ENCODE results near the gene PCNX2. TPM values are rescaled to one million over a fixed set of nuclear protein-coding genes. Genes with fewer than 3 reads are reported as not detected.

Gene PCNX2
- total and polyA plus RNA-seq, 2 experiments from 2014 or later = 42.9 to 88.3 TPM

DNA sequence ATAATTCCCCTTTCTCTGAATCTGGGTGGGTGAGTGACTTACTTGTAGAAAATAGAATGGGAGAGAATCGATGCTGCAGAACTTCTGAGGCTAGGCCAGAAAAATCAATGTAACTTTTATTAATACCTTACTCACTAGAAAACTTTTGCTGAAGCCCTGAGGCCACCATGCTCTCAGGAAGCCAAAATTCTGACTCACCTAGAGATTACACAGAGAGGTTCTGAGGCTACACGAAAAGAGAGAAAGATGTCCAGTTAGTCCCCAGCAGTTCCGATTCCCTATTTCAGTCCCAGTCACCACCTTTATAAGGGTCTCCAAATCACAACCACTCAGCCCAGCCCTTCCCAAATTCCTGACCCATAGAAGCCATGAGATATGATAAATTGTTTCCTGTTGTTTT is 210.0 kb downstream of the PCNX2 start:
- Histone ChIP-seq H3K79me2 (replicated peaks; ENCODE audit: insufficient read depth) (no peaks in the 10 kb centered on the region), H3K27ac (ENCODE audit: low read depth) (no peak overlapping the region), H2AFZ (no peak overlapping the region), H3K4me1 (ENCODE audit: insufficient read depth) (0 out of 2 replicates have a peak, but pooled peaks cover 8% of the 10 kb centered on the region), H3K9me2 (ENCODE audit: insufficient read depth) (no peaks in the 10 kb centered on the region), H3K36me3 (ENCODE audit: insufficient read depth) (peaks cover 26% of the 10 kb centered on the region), H3K27me3 (ENCODE audit: insufficient read depth) (no peaks in the 10 kb centered on the region), H3K4me2 (no peak overlapping the region), H4K20me1 (replicated peaks; ENCODE audit: insufficient read depth) (no peaks in the 10 kb centered on the region), H3K4me3 (no peak overlapping the region), H3F3A (replicated peaks; ENCODE audit: low read depth) (no peaks in the 10 kb centered on the region)
- no peak overlapping the region for H3K4me3 Mint-ChIP-seq
- H3K27ac Mint-ChIP-seq = no peak overlapping the region
- no peak for DNase-seq (ENCODE audit: low spot score)
- peaks cover 20% of the 10 kb centered on the region for H3K4me1 Mint-ChIP-seq
- H3K9me3 Mint-ChIP-seq = no peaks in the 10 kb centered on the region; the same call in 2 of the 3 replicates
- peaks cover 47% of the 10 kb centered on the region for H3K36me3 Mint-ChIP-seq (ENCODE audit: low read depth)
- ATAC-seq = no peak
- H3K27me3 Mint-ChIP-seq (ENCODE audit: insufficient read depth, low read depth, poor library complexity) = peaks cover 2% of the 10 kb centered on the region
- TF ChIP-seq NANOG (IDR thresholded peaks at IDR 0.05; ENCODE audit: borderline replicate concordance) = no peak
- no peak for TF ChIP-seq JUNB (IDR thresholded peaks at IDR 0.05; ENCODE audit: unreplicated experiment)
- TF ChIP-seq EZH2 (IDR thresholded peaks at IDR 0.05; ENCODE audit: low read depth, unreplicated experiment) = no peak
- TF ChIP-seq POLR2AphosphoS5 (IDR thresholded peaks at IDR 0.05; ENCODE audit: low read depth) = no peak
- no peak for TF ChIP-seq EZH2phosphoT487 (IDR thresholded peaks at IDR 0.05; ENCODE audit: unreplicated experiment)
- no peak for TF ChIP-seq ZNF331 (CRISPR knock-in tag; IDR thresholded peaks at IDR 0.05; ENCODE audit: low read depth)
- TF ChIP-seq, protein P1, sequence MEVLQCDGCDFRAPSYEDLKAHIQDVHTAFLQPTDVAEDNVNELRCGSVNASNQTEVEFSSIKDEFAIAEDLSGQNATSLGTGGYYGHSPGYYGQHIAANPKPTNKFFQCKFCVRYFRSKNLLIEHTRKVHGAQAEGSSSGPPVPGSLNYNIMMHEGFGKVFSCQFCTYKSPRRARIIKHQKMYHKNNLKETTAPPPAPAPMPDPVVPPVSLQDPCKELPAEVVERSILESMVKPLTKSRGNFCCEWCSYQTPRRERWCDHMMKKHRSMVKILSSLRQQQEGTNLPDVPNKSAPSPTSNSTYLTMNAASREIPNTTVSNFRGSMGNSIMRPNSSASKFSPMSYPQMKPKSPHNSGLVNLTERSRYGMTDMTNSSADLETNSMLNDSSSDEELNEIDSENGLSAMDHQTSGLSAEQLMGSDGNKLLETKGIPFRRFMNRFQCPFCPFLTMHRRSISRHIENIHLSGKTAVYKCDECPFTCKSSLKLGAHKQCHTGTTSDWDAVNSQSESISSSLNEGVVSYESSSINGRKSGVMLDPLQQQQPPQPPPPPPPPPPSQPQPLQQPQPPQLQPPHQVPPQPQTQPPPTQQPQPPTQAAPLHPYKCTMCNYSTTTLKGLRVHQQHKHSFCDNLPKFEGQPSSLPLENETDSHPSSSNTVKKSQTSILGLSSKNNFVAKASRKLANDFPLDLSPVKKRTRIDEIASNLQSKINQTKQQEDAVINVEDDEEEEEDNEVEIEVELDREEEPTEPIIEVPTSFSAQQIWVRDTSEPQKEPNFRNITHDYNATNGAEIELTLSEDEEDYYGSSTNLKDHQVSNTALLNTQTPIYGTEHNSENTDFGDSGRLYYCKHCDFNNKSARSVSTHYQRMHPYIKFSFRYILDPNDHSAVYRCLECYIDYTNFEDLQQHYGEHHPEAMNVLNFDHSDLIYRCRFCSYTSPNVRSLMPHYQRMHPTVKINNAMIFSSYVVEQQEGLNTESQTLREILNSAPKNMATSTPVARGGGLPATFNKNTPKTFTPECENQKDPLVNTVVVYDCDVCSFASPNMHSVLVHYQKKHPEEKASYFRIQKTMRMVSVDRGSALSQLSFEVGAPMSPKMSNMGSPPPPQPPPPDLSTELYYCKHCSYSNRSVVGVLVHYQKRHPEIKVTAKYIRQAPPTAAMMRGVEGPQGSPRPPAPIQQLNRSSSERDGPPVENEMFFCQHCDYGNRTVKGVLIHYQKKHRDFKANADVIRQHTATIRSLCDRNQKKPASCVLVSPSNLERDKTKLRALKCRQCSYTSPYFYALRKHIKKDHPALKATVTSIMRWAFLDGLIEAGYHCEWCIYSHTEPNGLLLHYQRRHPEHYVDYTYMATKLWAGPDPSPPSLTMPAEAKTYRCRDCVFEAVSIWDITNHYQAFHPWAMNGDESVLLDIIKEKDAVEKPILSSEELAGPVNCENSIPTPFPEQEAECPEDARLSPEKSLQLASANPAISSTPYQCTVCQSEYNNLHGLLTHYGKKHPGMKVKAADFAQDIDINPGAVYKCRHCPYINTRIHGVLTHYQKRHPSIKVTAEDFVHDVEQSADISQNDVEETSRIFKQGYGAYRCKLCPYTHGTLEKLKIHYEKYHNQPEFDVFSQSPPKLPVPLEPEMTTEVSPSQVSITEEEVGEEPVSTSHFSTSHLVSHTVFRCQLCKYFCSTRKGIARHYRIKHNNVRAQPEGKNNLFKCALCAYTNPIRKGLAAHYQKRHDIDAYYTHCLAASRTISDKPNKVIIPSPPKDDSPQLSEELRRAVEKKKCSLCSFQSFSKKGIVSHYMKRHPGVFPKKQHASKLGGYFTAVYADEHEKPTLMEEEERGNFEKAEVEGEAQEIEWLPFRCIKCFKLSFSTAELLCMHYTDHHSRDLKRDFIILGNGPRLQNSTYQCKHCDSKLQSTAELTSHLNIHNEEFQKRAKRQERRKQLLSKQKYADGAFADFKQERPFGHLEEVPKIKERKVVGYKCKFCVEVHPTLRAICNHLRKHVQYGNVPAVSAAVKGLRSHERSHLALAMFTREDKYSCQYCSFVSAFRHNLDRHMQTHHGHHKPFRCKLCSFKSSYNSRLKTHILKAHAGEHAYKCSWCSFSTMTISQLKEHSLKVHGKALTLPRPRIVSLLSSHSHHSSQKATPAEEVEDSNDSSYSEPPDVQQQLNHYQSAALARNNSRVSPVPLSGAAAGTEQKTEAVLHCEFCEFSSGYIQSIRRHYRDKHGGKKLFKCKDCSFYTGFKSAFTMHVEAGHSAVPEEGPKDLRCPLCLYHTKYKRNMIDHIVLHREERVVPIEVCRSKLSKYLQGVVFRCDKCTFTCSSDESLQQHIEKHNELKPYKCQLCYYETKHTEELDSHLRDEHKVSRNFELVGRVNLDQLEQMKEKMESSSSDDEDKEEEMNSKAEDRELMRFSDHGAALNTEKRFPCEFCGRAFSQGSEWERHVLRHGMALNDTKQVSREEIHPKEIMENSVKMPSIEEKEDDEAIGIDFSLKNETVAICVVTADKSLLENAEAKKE (CRISPR knock-in tag; IDR thresholded peaks at IDR 0.05) = no peak
- TF ChIP-seq STAT1 (IDR thresholded peaks at IDR 0.05; ENCODE audit: unreplicated experiment) = no peak
- TF ChIP-seq, protein P2, sequence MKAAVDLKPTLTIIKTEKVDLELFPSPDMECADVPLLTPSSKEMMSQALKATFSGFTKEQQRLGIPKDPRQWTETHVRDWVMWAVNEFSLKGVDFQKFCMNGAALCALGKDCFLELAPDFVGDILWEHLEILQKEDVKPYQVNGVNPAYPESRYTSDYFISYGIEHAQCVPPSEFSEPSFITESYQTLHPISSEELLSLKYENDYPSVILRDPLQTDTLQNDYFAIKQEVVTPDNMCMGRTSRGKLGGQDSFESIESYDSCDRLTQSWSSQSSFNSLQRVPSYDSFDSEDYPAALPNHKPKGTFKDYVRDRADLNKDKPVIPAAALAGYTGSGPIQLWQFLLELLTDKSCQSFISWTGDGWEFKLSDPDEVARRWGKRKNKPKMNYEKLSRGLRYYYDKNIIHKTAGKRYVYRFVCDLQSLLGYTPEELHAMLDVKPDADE (IDR thresholded peaks at IDR 0.05) = no peak
- no peak for TF ChIP-seq CREB1 (CRISPR knock-in tag; IDR thresholded peaks at IDR 0.05; ENCODE audit: low read depth)
- TF ChIP-seq, protein P3, sequence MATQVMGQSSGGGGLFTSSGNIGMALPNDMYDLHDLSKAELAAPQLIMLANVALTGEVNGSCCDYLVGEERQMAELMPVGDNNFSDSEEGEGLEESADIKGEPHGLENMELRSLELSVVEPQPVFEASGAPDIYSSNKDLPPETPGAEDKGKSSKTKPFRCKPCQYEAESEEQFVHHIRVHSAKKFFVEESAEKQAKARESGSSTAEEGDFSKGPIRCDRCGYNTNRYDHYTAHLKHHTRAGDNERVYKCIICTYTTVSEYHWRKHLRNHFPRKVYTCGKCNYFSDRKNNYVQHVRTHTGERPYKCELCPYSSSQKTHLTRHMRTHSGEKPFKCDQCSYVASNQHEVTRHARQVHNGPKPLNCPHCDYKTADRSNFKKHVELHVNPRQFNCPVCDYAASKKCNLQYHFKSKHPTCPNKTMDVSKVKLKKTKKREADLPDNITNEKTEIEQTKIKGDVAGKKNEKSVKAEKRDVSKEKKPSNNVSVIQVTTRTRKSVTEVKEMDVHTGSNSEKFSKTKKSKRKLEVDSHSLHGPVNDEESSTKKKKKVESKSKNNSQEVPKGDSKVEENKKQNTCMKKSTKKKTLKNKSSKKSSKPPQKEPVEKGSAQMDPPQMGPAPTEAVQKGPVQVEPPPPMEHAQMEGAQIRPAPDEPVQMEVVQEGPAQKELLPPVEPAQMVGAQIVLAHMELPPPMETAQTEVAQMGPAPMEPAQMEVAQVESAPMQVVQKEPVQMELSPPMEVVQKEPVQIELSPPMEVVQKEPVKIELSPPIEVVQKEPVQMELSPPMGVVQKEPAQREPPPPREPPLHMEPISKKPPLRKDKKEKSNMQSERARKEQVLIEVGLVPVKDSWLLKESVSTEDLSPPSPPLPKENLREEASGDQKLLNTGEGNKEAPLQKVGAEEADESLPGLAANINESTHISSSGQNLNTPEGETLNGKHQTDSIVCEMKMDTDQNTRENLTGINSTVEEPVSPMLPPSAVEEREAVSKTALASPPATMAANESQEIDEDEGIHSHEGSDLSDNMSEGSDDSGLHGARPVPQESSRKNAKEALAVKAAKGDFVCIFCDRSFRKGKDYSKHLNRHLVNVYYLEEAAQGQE (IDR thresholded peaks at IDR 0.05; ENCODE audit: unreplicated experiment) = no peak
